ENCODE measurements around the gene KIRREL1.

Gene KIRREL1

GRCh38 chr1:157961805-157962762, 31.4 kb upstream of the KIRREL1 start:
- no peak for TF ChIP-seq CTCF (IDR thresholded peaks at IDR 0.05; ENCODE audit: insufficient read depth, low read depth, low read length, missing control alignments)
- DNase-seq (ENCODE audit: low read depth) = peak; percentile 40
- H3K4me3 ChIP-seq (ENCODE audit: low read depth, low read length) = no peak overlapping the region

DNA sequence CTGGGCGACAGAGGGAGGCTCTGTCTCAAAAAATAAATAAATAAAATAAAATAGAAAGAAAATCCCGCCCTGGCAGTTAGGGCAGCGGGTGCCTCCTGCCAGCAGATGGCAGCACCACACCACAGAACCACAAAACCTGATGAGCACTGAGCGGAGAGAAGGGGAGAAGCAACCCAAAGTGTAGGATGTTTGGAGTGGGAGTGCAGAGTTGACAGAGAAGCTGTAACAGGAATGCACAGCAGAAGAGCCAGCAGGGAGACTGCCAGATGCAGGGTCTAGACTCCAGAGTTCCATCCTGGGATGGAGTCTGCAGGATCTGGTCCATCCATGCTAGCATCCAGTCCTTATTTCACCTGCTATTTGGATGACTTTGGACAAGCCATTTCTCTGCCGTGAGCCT, 29.7 kb upstream of the KIRREL1 start:
- H3K4me3 ChIP-seq (ENCODE audit: low read depth, low read length) = no peak overlapping the region
- DNase-seq (ENCODE audit: low read depth) = peak; percentile 58
- TF ChIP-seq CTCF (IDR thresholded peaks at IDR 0.05; ENCODE audit: insufficient read depth, low read depth, low read length, missing control alignments) = peak; percentile 73

- no peak overlapping the region for H3K4me3 ChIP-seq (ENCODE audit: low read depth, low read length)
- no peak for DNase-seq (ENCODE audit: low read depth)
- no peak for TF ChIP-seq CTCF (IDR thresholded peaks at IDR 0.05; ENCODE audit: insufficient read depth, low read depth, low read length, missing control alignments)
These were observed 27.9 kb upstream of the KIRREL1 start for GRCh38 chr1:157965584-157965983.

DNA sequence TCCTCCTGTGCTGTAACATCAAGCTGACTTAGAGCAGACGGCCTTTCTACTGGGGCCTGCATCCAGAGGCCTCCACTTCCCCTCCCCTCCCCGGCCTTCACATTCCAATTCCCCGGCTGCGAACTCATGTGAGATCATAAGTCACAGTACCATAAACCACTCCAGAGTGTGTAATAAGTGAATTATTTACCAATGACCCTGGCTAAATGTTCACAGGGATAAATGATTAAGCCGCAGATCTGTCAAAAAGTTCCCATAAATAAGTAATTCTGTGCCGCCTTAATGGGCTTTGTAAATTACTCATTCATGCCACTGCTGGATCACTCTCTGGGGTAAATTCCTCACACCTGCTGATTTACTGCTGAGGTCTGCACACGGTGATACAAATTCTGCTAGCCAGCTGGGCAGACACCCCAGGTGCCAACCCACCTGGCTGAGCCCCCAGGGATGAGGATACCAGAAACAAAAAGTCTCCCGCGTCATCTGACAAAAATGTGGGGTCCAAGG, 27.4 kb upstream of the KIRREL1 start:
- no peak for TF ChIP-seq CTCF (IDR thresholded peaks at IDR 0.05; ENCODE audit: insufficient read depth, low read depth, low read length, missing control alignments)
- no peak for DNase-seq (ENCODE audit: low read depth)
- H3K4me3 ChIP-seq (ENCODE audit: low read depth, low read length) = no peak overlapping the region

GRCh38 chr1:157967205-157967604, 26.2 kb upstream of the KIRREL1 start:
- TF ChIP-seq CTCF (IDR thresholded peaks at IDR 0.05; ENCODE audit: insufficient read depth, low read depth, low read length, missing control alignments) = no peak
- no peak overlapping the region for H3K4me3 ChIP-seq (ENCODE audit: low read depth, low read length)
- no peak for DNase-seq (ENCODE audit: low read depth)

DNA sequence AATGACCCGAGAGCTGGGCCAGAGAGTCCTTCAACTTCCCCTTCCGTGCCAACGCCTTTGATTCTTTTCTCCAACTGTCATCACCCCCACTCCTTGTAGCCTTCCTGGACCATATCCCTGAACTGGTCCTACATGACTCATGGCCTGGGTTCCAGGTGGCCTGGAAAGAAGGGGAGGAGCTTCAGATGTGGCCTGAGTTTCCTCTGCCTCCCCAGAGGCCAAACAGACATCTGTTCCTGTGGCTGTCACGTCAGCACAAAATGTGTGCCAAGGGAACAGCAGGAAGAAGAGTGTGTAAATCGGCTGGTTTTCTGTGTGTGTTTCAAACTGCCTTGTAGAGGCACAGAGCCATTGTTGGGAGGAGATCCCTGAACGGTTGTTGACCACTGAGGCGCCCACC, 24.9 kb upstream of the KIRREL1 start:
- no peak for DNase-seq (ENCODE audit: low read depth)
- no peak overlapping the region for H3K4me3 ChIP-seq (ENCODE audit: low read depth, low read length)

More for the DNA sequence above, 24.9 kb upstream of the KIRREL1 start:
- no peak for TF ChIP-seq CTCF (IDR thresholded peaks at IDR 0.05; ENCODE audit: insufficient read depth, low read depth, low read length, missing control alignments)

All from GM12865 (cell line).